NCI-H1694 (cell line): ENCODE measurements around the gene LMBRD1.
"Not testable (repeated sequence)": the region's sequence is repeated elsewhere in the genome, so short reads cannot be mapped to it uniquely, and the experiment has no call there.

Experiments
- DNase-seq: peaks from one replicate; lab custom pipeline; 2025; lab: John Stamatoyannopoulos, UW

LMBRD1 gene

GRCh38 chr6:69796073-69796641, 653 bp downstream of the LMBRD1 start:
- DNase-seq = peak; percentile 27

GRCh38 chr6:69795469-69796072, 1.2 kb downstream of the LMBRD1 start:
- DNase-seq = no peak

DNA sequence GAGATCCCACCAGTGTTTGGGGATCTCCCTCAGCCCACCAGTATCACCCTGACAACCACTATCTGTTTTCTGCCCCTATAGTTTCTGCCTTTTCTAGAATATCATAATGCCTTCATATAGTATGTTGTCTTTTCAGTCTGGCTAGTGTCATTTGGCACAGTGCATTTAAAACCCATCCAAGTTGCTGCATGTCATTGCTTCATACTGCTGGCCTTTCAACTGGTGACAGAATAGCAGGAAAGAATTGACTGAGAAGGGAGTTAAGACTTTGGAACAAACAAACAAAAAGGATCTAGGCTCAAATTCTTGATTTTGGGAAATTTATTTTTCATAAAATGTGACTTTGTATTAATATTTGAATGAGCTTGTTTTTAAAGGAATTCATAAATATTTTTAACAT, 4.5 kb downstream of the LMBRD1 start:
- no peak for DNase-seq

DNA sequence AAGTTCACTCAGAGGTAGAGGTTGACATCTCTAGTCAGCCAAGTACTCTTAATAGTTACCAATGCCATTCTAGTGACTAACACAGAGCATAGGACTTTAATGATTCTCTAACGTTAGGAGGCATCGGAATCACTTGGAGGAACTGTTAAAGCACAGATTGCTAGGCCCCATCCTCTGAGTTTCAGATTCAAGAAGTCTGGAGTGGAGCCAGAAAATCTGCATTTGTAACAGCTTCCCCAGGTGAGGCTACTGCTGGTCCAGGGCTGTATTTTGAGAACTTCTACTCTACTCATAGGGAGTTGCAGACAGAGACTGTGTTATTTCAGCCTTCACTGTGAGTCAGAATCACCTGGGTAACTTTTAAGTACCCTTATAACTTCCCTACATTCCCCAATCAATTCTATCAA, 5.7 kb downstream of the LMBRD1 start:
- no peak for DNase-seq

DNA sequence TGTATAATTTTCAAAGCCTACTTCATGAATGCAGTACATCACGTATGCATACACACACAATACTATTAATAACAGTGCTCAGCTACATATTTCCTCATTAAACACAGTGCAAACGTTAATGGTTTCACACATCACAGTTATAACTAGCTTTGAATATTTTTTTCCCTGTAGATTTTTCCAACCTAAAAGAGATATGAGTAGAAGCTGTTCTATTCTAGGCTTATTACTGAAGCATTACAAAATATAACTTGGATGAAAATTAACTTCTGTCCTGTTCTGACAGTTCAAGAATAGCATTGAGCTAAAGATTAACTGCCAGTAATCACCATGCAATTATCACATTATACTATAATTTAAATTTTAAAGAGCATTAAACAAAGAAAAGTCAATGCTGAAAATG, 6.2 kb downstream of the LMBRD1 start:
- no peak for DNase-seq

GRCh38 chr6:69789578-69789977, 7.2 kb downstream of the LMBRD1 start:
- DNase-seq = no peak

GRCh38 chr6:69787436-69787835, 9.4 kb downstream of the LMBRD1 start:
- not testable (repeated sequence) for DNase-seq

GRCh38 chr6:69785697-69786096, 11.1 kb downstream of the LMBRD1 start:
- no peak for DNase-seq

DNA sequence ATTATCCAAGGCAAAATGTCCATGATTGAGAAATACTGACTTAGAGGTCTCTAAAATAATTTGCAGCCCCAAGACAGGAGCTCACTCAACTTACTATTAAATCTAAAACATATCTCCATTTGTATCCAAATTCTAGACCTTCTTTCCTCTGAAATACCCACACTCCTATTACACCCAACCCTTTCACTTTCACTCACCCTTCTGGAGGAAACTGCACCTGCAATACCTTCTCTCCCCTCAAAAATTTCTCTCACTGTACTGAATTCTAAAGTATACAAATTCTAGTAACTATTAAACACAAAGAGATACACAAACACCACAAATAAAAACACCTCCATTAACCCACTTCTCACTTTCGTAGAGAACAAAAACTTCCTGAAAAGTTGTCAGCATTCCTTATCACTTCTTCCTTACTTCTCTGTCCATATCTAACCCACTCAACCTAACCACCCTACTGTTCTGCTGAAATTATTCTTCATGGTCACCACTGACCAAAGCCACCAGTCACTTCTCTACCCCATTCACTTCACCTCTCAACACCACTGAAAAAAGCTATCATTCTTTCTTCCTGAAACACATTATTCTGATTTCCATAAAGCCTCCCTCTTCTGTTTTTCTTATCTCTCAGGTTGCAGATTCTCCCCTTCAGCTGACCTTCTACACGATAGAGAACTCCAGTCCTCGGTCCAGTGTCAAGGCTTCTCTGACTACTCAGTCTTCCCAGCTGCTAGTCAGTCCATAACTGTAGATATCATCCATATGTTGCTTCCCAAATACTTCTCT, 12.0 kb downstream of the LMBRD1 start:
- no peak for DNase-seq

DNA sequence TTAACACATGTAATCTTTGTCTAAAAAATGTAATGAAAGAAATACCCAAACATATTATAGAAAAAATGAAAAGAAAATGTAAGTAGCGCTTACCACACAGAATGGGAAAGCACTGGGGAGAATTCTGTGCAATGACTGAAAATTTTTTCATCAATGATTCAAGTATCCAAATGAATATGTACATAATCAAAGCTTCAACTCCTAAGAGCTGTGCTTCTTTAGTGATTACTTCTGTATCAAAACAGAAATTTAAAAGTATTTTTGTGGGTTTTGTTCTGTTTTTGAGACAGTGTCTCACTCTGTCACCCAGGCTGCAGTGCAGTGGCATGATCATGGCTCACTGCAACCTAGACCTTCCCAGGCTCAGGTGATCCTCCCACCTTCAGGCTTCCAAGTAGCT, 13.7 kb downstream of the LMBRD1 start:
- no peak for DNase-seq

DNA sequence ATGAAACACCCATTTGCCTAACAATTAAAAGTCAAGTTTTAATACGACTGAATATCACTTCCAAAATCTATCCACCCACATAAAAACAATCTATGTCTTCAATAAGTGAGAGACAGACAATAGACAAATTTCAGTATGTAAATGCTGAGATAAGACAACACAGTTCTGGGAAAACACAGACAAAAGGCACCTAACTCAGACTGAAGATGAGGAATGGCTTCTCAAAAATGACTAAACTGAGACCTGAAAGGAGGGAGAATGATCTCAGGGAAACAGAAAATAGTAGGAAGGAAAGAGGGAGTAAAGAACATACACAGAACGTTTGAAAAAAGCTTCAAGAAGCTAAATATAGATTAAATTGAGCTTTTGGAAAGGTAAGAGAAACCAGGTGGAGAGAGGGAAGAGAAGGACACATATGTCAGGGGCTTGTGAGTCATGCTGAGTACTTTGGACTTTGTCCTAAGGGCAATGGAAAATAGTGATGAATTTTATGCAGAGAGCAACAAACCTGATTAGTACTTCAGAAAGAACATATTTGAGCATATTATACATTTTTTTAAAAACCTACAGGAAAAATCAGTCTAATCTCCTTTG, 16.1 kb downstream of the LMBRD1 start:
- DNase-seq = no peak

DNA sequence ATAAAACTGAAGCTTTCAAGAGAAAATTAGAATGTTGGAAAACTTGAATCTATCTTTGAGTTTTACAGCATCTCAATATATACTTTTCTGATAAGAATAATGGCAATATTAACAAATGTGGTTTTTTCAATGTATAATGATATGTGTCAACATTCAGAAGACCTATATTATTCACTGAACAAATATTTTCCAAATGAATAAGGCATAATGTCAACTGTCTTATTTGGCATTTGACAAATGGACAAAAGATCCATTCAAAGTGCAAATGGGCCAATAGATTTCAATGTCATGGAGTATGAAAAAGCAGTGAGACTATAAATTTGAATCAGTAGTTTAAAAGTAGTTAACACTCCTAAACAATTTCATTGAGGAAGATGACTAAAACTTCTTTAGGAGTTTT, 20.9 kb downstream of the LMBRD1 start:
- no peak for DNase-seq

- no peak for DNase-seq
Observed at GRCh38 chr6:69775585-69775849, 21.3 kb downstream of the LMBRD1 start.

DNA sequence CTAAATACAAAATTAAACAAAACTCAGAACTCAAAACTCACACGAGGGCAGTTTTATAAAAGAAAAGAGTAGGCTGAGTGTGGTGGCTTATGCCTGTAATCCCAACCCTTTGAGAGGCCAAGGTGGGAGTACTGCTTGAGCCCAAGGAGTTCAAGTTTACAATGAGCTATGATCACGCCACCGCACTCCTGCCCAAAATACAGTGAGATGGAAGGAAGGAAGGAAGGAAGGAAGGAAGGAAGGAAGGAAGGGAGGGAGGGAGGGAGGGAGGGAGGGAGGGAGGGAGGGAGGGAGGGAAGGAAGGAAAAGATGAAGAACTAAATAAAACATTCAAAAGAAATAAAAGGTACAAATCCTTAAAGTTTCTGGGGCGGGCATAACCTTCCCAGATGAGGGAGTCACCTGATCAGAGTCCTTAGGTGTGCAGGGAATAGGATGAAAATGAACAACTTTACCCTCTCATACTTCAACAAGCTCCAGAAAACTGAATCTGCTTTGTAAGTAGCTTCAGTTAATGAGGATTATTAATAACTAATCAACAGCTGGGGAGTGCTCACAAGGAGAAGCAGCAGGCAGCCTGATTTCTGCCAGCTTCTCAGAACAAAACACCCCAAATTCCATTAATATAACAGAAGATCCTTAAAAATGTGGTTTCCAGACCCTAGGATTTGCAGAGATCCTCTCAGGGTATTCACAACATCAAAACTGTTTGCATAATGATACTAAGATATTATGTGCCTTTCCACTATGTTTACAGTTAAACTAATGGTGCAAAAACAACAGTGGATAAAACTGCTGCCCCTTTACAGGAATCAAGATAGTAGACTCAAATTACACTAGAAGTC, 21.8 kb downstream of the LMBRD1 start:
- DNase-seq = no peak

GRCh38 chr6:69771158-69771906, 25.5 kb downstream of the LMBRD1 start:
- no peak for DNase-seq

DNA sequence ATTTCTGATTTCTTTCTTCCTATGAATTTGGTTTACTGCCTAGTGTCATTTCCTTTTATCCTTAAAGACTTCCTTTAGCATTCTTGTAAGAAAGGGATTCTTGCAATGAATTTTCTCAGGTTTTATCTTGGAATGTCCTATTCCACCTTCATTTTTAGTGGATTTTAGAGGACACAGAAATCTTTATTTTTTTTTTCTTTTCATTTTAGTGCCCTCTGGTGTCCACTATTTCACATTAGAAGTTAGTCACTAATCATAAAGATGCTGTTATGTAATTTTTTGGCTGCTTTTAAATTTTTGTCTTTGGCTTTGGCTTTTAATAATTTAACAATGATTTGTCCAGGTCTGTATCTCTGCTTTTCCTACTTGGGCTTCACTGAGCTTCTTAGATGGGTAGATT, 28.1 kb downstream of the LMBRD1 start:
- DNase-seq = no peak

- DNase-seq = no peak
Observed at GRCh38 chr6:69763763-69764162, 33.0 kb downstream of the LMBRD1 start.

DNA sequence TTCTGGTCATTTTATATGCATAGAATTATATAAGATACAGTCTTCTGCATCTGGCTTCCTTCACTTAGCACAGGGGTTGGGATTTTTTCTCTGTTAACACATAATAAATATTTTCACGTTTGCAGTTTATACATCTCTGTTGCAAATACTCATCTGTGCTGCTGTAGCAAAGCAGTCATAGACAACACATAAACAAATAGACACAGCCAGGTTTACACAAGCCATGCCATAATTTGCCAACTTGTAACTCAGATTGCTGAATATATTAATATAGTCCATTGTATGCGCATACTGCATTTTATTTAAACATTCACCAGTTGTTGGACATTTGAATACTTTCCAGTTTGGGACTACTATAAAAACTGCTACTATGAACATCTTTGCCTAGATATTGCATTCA, 35.0 kb downstream of the LMBRD1 start:
- DNase-seq = no peak

DNA sequence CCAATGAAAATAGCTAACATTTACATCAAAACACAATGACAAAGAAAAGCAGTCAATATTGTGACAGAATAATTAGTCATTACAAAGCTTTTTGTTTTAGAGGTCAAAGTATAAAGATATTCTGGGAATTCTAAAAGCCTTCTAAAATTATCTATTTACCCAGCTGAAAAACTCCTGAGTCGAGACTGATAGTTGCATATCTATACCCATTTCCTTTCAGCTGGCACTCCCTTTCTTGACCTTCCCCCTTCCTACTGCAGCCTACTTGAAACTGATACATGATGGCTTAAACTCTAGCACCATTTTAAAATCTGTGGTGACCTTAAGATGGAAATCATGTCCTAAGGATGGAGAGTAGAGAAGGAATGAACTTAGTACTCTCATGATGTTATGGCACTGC, 38.6 kb downstream of the LMBRD1 start:
- DNase-seq = no peak

- DNase-seq = no peak
Observed at GRCh38 chr6:69756907-69757306, 39.9 kb downstream of the LMBRD1 start.

- DNase-seq = no peak
Observed at GRCh38 chr6:69756366-69756765, 40.4 kb downstream of the LMBRD1 start.

DNA sequence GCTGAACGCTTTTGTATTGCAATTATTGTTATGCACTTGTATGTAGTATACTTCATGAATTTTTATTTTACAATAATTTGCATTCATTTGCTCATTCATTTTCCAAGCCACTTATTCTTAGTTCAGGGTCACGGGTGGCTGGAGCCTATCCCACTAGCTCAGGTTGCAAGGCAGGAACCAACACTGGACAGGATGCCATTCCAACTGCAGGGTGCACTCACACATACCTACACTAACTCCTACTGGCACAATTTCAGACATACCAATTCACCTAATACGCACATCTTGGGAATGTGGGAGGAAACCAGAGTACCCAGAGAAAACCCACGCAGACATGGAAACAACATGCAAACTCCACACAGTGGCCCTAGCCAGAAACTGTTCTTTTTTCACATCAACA, 61.8 kb downstream of the LMBRD1 start:
- no peak for DNase-seq
